Embryonic facial prominence (tissue), 1 donor: ENCODE data around the gene MNDA.

ENCODE experiments used
- DNase-seq: peaks from one replicate; pipeline ENCODE4 v3.0.0-alpha.2; 2016; ENCODE audit errors: extremely low spot score

The MNDA gene

DNA sequence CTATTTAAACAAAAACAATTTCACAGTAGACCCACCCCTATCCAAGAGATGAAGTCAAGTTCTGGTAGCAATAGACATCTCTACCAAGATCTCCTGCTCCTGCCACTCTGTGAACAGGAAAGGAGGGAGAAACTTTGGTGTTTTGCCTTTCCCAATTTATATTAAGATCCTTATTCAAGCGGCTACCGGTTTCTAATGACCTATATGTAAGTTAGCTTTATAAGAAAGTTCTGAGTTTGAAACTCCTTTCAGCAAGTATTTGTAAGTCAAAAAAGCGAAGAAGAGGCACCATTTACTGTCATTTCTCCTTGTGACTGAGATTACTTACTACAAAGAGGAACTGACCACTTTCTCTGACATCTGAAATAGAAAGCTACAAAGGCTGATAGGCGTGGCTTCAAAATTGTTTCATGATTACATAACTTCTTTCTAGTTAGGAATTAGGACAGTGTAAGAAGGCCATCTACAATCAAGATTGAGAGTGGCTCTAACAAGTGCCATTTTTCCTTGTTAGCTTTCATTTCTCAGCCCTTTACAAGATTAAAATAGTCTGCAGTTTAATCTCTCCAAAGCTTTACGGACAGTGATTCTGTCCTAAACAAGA is at the start of gene MNDA:
MNDA (plus strand) TSS at position 448 of the 604 bp plus-strand sequence. CDS start 10,803 bp downstream, outside the sequence.
- no peak for DNase-seq

DNA sequence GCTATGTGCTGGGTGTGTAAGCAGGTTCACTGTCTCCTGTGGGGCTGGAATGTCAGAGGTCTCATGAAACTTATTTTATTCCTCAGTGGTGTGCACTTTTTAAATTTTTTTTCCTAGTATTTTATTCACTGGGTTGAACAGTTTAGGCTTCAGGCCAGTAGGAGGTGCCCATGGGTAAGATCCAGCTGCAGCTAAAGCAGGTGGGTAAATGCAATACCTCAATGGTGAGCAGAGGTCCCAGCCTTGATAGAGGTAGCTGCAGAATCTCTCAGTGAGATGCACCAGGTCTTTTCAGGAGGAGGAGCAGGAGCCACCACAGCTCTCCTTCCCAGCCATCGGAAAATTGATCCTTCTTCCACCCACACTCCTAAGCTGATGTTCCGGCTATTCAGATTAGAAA is 37.5 kb upstream of the MNDA start:
- no peak for DNase-seq

DNA sequence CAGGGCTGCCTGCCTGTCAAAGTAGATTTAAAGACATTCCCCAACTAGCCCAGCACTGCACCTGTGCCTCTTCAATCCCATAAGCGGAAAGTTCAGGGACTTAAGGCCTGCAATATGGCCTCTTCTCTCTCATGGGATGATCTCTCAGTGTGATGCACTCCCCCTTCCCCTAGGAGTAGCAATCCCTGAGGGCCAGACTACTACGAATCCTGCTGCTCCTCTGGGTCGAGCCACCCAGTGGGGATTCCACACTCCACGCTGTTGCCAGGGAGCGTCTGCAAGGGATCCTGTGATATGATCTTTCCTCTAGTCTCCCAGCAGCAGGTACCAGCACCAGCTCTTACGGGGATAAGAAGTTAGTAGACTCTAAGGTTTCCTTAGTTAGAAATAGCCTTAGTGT is 36.9 kb upstream of the MNDA start:
- DNase-seq, result no peak

DNA sequence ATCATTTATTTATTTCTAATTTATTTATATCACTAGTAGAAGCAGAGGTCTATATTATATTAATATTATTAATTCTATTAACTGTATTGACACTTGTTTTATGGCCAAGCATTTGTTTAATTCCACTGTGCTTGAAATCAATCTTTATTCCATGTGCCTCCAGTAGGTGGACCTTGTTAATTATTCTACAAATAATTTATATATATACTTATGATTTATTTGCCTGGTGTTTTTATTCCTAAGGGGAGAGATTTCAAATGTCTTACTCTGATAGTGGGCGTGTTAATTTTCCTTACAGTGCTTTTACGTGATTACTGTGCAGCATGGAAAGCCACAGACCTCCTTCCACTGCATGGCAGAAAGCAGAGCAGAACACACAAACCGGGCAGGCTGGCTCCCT is 32.6 kb upstream of the MNDA start:
- no peak for DNase-seq

DNA sequence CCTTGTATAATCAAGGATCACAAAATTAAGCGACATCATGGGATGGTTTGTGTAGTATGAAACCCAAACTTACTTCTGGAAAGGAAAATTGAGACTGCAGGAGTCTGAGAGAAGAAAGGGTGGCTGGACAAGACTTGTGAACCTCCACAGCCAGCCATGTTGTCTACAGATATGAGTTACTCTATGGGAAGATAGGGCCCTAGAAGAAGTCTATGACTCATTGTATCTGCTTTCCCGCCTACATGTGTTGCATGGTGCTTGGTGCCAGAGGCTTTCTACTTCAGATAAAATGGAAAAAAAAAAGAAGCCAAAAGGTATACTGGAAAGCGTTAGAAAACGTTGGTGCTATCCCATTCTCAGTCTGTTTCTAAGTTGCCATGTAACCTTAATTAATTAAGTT is 31.5 kb upstream of the MNDA start:
- DNase-seq, result no peak

DNA sequence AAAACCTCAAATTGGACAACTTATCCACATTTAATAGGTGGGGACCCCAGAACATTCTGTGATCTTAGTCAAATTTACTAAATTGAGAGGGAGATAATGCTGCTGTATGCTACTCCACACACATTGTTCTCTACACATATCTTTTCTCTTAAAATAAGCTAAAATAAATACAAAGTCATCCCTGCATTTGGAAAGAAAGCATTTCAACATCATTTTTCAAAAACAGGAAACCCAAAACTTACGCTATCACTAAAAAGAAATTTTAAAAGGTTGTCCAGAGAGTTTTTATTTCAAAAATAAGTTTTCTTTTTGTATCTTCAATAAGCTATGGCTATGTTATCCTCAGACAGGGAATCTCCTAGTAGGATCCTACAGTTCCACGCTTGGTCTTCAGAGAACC is 30.6 kb upstream of the MNDA start:
- no peak for DNase-seq

DNA sequence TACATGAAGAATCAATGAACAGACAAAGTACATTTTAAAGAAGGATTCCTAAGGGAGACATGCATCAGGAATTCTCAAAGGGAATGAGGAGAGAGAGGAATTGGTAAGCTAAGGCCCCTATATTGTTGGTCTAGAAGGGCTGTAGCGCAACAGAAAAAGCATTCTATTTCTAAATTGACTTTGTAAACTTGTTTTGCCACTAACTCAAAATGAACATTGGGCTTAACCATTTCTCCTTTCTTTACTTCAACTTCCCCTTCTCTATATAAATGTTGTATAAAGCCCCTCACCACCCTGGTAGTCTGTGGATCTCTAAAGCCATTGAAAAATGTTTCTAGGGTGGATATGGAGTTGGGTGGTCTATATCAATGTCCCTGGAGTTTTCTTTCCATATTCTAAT is 29.8 kb upstream of the MNDA start:
- DNase-seq, result no peak

DNA sequence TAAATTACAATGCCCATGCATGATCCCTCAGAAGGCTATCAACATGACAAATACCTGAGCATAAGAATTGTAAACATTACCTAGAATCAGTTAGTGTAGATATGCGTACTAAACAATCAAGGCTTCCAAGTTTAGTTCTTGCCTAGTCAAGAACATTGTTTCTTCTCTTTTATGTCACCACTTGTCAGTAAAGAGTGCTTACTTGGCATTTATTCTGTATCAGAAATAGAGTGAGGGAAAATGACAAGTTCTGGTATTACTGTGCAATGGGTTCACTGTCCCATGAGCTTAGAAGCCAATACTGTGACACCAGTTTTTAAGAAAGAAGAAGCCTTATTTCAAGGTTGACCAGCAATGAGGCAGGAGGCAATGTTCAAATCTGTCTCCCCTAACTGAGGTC is 27.5 kb upstream of the MNDA start:
- no peak for DNase-seq

DNA sequence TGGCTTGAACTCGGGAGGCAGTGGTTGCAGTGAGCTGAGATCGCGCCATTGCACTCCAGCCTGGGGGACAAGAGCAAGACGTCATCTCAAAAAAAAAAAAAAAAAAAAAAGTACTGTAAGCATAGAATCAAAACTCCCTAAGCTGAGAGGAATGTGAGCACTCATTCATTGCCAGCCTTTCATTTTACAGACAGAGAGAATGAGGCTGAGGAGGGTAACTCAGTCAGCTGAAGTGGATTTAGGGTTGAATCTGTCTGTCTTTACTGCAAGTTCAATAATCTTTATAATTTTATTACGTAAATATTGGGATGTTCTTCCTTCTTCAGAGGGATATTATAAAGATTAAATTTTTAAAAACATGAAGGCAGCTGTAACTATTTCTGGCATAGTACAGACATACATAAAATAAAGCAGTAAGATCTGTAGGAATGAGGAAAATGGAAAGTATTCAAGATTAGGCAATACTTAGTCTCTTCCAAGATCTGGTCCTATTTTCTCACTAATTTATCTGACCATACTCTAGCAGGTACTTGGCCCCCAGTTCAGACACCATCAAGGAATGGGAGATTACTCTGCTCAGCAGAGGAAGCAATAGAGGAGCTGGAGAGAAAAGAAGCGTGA is 24.1 kb upstream of the MNDA start:
- DNase-seq, result no peak

DNA sequence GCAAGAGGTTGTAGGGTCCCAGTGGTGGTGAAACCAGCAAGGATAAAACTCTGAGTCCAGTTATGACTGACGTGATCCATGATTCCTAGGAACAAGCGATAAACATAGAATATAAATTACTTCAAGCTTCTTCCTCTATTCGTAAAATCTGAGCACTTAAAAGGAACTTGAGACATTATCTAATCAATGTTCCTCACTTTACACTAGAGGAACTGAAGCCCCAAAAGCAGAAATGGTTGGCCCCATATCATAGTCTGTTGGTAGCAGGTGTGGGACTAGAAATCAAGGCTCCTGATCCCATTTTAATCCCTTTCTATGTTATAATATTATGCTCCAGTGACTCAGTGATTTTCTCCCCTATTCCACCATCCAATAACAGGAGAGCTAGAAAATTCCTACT is 21.9 kb upstream of the MNDA start:
- DNase-seq, result no peak

DNA sequence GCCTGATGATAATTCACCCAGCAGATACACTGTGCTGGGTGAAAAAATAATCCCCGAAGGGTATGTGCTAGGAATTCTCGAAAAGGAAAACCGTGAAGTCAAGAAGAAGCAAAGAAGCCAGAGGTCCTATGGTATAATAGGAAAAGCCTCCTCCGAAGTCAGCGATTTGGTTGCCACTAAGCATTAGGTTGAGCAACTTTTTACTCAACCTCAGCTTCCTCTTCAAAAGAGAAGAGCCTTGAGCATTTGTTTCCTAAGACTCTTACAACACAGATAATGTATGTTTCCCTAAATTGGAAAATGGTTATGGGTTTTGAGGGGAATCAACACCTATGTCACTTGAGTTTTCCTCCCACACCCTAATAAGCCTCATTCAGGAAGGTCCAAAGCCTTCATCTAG is 21.3 kb upstream of the MNDA start:
- no peak for DNase-seq

DNA sequence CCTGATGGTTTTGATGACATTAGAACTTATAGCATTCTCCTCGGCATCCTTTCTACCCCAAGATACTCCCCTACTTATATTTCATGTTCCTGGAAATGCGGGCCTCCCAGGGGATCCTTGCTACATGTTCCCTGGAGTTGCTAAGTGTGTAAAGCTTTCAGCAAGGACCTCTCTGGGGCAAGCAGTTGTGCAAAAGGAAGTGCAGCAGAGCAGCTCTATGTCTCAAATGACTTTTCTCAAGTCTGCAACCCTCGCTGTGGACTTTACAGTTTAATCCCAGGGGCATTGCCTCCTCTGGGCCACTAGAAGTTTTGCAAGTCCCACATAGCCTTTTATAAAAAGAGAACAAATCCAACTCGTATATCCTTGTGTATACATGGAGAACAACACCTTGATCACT is 20.8 kb upstream of the MNDA start:
- no peak for DNase-seq

DNA sequence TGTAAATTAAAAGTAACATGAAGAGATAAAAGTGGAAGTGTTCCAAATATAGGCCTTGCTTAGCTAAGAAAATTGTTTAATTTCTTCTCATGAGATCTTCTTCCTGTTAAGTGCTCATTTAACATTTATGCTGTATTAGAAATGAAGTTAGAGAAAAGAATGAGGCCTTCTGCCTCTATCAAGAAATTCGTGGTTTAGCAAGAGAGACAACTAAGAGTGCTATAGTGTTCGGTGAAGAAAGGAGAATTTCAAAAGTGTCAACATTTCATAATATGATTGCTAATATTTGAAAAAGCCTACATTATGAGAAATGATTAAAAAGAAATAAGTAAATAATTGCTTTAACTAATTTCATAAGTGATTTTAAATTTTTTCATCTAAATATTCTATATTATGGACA is 18.8 kb upstream of the MNDA start:
- no peak for DNase-seq

DNA sequence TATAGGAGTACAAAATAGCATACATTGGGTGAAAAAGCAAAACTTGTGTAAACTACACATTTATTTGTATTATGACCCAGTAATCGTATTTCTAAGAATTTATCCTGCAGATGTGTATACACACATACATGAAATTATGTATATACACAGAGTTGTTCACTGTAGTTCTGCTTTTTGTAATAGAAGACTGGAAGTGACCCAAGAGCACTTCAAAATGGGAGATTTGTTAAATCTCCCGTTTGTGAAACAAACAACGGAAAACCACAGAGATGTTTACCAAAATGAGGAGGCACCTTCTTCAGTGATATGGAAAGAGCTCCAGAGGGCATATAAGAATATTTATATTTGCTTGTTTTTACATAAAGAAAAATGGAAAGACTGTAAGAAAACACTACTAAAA is 18.0 kb upstream of the MNDA start:
- DNase-seq, result no peak

DNA sequence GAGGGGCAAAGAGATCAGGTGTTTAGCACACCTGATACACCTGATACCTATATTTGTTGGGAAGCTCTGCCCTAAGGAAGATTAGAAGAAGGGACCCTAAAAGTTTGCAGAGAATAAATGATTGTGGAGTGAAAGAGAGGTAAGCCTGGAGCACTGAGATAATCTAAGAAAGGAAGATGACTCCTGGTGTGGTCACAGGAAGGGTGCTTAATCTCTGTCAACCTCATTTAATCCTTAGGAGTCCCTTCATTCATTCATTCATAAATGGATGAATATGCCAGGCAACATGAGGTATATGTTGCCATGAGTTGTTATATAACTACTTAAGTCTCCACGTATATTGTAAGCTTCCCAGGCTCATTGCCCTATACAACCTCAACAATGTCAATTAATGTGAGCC is 16.2 kb upstream of the MNDA start:
- DNase-seq, result no peak

DNA sequence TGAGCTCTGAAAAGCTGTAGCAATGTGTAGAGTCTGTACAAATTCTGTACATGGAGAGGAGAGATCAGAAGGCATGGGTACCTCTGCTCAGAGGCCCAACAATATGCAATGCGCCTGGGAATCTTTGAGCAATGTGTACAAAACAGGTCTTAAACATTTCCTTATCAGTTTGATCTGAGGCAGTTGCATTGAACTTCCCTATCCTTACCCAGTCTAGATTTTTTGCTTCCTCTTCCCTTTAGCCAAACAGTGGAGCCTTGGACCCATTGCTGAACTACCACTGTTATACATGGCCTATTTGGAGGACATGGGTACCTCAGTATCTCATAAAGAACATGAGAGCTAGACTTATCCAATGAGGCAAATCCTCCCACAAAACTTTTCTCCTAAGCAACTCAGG is 12.6 kb upstream of the MNDA start:
- no peak for DNase-seq

DNA sequence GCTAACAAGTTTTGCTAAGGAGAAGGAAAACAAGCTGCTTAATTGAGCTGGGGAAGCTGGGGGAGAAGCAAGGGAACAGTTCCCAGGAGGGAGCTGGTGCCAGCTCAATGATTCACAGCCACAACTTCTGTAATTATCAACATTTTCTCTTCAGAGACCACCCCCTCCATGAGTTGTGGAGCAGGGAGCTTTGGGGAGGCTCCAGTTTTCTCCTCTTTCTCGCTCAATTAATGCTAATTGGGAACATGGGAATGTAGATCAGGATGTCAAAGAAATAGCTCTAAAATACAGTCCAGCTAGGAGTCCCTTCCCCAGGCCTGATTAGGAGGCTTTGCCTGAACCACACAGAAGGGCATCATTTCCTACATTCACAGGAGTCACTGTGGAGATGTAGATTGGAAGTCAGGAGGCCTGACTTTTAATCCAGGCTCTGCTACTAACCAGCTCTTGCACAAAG is 12.1 kb upstream of the MNDA start:
- no peak for DNase-seq

DNA sequence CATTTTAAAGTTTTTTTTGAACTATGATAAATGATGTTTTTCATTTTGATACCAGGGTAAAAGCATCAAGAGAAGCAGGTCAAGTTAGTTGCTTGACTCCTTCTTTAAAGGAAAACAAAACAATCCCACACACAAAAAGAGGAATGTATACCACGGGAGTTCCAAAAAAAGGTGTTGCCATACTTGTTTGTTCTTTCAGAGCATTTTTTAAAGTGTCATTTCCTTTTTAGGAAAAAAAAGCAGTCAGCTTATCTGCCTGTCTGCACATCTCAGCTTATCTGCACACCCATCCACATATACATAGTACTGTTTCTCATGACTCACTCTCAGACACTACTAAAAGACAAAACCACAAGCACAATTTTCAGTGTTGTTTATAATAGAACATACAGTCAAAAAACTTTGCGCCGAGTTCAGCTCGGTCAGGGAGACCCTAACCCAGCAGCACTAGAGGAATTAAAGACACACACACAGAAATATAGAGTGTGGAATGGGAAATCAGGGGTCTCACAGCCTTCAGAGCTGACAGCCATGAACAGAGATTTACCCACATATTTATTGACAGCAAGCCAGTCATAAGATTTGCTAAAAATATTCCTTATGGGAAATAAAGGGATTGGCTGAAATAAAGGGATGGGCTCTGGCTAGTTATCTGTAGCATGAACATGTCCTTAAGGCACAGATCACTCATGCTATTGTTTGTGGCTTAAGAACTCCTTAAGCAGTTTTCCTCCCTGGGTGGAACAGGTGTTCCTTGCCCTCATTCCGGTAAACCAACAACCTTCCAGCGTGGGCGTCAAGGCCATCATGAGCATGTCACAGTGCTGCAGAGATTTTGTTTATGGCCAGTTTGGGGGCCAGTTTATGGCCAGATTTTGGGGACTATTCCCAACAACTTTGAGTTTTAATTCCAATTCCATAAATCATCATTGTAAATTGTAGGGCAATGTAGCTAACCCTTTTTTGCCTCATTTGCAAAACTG is 11.4 kb upstream of the MNDA start:
- DNase-seq, result no peak

DNA sequence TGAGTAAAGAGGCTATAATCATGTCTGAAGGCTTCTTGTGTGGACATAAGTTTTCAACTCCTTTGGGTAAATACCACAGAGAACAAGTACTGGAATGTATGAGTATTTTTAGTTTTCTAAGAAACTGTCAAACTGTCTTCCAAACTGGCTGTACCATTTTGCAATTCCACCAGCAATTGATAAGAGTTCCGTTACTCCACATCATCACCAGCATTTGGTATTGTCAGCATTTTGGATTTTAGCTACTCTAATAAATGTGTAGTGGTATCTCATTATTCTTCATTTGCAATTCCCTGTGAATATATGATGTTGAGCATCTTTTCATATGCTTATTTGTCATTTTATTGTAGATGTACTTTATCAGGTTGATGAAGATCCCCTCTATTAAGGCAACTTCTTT is 9.4 kb upstream of the MNDA start:
- DNase-seq, result no peak

DNA sequence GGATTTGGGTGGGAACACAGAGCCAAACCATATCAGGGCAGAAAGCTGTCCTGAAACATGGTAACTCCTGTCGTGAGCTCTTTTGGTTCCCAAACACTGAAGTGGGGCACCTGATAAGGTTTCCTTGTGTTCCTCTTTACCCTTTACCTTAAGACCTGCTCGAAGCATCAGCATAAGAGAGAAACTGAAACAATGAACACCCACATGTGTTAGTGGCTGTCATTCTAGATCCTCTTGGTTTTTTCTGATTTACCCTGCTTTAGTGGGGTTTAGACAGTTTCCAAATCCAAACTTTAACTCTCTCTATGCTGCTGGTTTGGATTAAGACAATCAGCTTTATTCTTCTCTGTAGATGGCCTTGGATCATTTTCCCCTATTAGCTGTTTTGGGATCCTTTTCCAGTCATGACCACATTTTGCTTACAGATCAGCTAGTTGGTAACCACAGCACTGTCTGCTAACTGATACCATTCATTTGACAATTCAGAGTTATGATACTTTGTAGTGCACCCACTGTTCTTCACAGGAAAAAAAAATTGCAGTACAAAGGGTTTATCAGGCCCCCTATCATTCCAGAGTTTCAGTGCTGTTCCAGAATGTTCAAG is 975 bp upstream of the MNDA start:
- DNase-seq, result no peak

DNA sequence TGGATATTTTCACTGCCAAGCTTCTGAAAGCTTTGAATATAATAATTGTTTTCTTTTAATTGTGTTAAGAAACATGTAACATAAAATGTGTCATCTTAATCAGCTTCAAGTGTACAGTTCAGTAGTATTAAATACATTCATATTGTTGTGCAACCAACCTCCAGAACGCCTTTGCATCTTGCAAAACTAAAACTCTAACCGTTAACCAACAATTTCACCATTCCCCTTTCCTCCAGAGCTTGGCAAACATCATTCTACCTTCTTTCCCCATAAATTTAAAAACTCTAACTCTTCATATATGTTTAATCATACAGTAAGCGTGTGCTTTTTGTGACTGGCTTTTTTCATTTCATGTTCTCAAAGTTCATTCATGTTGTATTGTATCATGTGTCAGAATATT is 2.1 kb downstream of the MNDA start:
- DNase-seq, result no peak

DNA sequence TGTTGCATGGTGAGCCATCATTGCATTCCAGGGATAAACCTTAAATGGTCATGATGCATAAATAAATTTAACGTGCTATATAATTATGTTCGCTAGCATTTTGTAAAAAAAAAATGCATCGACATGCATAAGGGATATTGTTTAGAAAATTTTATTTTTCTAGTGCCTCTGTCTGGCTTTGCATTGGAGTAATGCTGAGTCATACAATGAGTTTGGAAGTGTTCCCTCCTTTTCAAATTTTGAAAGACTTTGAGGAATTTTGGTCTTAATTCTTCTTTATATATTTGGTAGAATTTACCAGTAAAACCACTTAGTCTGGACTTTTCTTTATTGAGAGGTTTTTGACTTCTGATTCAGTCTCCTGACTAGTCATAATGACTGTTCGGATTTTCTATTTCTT is 4.9 kb downstream of the MNDA start:
- no peak for DNase-seq
